Omental fat pad (tissue), 4 donors: ENCODE data around the gene DFFB. TPM values are rescaled to one million over a fixed set of nuclear protein-coding genes. Genes with fewer than 3 reads are reported as not detected.

ENCODE experiments used
- ATAC-seq: fragments of 150-250 bp; one replicate; pipeline ENCODE4 v1.9.1; 2016; ENCODE audit warnings: mild to moderate bottlenecking, moderate library complexity; ENCODE audit not compliant: low FRiP score
- DNase-seq: peaks from one replicate; pipeline ENCODE4 v3.0.0-alpha.2; 2019; ENCODE audit warnings: low spot score
- total RNA-seq, 4 donors: library from RNA; depleted of rRNA; stranded (reverse); fragments of >200 nt; gene quantifications; one replicate each; pipeline ENCODE4 v1.1.0, GENCODE V29; 2016
- TF ChIP-seq, protein P1 (sequence below), 3 donors: fragments of 450-650 bp; IDR thresholded peaks; one replicate each; pipeline ENCODE4 v1.5.1; 2016 to 2017; ENCODE audit warnings: antibody characterized with exemption in 3 of 3, mild to moderate bottlenecking in 3 of 3, moderate library complexity in 2 of 3

DFFB gene
- total RNA-seq, 4 donors from 2014 or later = 4.6 to 16.2 (median 6.9) TPM

DNA sequence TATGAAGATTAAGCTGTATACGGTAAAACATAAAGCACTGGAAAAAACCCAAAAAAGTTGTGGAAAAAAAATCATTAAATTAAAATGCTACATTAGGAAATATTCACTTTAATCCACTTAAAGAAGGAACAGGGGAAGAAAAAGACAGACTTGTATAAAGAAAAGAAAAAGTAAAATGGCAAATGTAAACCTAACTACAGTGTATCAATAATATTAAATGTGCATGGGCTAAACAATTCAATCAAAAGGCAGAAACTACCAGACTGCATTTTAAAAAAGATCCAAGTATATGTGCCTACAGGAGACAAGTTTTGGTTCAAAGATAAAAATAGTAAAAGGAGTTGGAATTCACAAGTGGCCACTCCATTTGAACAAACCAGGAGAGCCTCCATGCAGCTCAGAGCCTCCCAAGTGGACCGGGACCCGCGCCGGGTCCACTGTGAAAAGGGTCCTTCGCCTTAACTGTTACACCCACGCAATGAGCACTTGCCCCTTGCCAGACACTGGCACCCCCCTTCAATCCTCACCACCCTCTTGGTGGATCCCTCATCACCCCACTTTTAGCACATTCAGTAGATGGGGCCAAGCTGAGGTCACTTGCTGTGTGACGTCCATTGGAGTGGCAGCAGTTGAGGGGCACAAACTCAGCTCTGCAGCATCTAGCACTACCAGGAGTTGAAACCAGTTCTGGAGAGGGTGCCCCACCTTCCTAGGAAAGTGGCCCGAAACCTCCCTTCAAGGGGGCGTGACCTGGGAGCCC is 41.9 kb downstream of the DFFB start:
- TF ChIP-seq, protein P1, sequence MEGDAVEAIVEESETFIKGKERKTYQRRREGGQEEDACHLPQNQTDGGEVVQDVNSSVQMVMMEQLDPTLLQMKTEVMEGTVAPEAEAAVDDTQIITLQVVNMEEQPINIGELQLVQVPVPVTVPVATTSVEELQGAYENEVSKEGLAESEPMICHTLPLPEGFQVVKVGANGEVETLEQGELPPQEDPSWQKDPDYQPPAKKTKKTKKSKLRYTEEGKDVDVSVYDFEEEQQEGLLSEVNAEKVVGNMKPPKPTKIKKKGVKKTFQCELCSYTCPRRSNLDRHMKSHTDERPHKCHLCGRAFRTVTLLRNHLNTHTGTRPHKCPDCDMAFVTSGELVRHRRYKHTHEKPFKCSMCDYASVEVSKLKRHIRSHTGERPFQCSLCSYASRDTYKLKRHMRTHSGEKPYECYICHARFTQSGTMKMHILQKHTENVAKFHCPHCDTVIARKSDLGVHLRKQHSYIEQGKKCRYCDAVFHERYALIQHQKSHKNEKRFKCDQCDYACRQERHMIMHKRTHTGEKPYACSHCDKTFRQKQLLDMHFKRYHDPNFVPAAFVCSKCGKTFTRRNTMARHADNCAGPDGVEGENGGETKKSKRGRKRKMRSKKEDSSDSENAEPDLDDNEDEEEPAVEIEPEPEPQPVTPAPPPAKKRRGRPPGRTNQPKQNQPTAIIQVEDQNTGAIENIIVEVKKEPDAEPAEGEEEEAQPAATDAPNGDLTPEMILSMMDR (IDR thresholded peaks at IDR 0.05) = no peak
- ATAC-seq (no peak), DNase-seq (no peak)

DNA sequence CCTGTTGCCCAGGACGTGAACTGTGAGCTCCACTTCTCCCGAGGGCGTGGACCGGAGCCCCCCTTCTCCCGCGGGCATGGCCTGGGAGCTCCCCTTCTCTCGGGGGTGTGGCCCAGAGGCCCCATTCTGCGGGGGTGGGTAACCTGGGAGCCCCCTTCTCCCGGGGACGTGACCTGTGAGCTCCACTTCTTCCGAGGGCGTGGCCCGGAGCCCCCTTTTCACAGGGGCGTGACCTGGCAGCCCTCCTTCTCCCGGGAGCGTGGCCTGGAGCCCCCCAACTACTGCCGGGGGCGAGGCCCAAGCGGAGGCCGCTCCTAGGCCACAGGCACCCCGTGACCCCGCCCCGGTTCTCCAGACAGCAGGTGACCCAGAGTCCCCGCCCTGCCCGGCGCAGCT is 42.5 kb downstream of the DFFB start:
- TF ChIP-seq, protein P1 (IDR thresholded peaks at IDR 0.05) = no peak
- peak; percentile 6 for ATAC-seq

DNA sequence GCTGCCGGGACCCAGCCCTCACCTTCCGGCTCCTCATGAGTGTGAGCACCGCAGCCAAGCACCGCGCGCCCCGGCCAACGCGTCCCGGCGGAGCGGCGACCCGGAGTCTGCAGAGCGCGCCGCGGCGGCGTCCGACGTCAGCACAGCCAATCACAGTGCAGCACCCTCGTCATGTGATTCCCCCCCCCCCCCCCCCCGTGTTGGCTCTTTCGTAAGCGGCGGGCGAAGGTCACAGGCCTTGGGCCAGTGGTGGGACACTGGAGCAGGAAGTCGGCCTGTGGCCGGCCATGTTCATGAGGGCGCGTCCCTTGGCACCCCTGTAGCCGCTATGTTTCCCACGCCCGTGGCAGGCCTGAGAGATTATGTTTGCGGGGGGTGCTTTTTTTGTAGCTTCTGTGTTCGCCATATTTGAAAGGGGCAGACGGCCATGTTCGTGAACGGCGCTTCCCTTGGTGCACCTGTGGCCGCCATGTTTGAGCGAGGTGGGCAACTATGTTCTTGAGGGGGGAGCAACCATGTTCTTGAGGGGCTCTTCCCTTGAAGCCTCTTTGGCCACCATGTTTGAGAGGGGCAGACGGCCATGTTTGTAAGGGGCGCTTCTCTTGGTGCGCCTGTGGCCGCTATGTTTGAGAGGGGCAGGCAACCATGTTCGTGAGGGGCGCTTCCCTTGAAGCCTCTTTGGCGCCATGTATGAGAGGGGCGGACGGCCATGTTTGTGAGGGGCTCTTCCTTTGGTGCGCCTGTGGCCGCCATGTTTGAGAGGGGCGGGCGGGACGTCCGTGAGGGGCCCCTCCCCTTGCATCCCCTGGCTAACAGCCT is 43.1 kb downstream of the DFFB start, which contains the start of gene C1orf174:
Gene C1orf174, minus strand, starts transcription at position 123 of the 819 bp plus-strand sequence. Its CDS starts 86 bp downstream, at position 37.
- TF ChIP-seq, protein P1 (IDR thresholded peaks at IDR 0.05) = no peak
- DNase-seq (peak; percentile 78), ATAC-seq (peak; percentile 94)

More for the DNA sequence above, 42.5 kb downstream of the DFFB start:
- DNase-seq = no peak

DNA sequence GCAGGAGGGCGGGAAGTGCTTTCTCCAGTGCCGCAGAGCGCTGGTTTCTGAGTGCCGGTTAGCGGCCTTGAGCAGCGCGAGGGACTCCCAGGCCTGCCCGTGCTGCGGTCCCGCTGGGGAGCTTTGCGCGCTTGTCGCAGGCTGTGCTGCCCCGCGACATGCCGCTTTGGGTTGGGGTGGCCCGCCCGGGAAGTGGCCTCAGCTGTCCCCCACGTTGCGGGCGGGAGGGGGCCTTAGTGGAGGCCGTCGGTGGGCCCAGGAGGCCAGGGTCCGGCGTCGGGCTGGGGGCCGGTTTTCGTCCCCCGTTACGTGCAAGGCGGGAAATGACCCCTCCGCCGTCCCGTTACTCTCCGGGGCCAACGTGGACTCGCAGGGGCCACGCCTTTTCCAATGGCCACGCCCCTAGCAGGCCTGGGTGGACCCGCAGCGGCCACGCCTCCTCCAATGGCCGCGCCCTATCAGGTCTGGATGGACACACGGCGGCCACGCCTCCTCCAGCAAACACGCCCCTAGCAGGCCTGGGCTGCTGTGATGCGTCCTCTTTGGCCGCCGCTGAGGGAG is 43.8 kb downstream of the DFFB start:
- ATAC-seq = peak; percentile 93
- TF ChIP-seq, protein P1 (IDR thresholded peaks at IDR 0.05) = no peak
- DNase-seq = peak; percentile 97

DNA sequence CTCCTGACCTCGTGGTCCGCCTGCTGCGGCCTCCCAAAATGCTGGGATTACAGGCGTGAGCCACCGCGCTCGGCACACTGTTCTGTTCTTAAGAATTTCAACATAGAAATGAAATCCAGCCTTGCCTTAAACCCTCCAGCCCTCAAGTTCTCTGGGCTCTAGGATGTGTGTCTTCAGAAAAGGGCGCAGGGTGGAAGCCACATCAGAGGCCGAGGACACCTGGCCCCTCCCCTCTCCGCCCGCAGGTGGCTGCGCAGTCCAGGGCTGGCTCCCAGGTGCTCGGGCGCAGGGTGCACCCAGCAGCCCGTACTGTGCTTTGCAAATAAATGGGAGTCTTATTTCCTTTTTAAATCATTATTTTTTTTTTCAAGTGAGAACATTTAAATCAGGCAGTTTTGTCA is 44.8 kb downstream of the DFFB start:
- DNase-seq = no peak
- no peak for ATAC-seq
- TF ChIP-seq, protein P1 (IDR thresholded peaks at IDR 0.05) = no peak

DNA sequence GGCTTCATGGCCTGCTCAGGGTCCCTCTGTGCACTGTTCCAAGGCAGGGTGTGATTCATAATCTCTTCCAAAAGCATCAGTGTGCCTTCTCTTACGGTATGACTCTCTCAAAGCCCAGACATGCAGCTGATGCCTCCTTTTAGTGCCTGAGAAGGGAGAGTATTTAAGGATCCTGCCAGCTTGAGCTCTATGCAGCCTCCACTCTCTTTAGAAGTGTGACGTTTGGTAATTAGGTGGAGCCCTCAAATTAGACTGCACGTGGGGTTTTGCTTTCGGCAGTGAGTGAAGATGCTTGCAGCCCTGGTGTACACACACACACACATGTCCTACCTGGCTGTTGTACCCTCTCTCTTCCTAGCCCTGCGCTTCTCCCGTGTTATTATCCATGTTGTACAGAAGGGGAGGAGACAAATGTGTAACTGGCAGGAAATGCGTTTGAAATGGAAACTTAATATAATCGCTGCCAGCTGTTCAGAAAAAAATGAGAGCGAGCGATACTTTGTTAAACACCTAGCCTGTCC is 45.4 kb downstream of the DFFB start:
- no peak for DNase-seq

More for the DNA sequence above, 45.4 kb downstream of the DFFB start:
- ATAC-seq = no peak
- TF ChIP-seq, protein P1 (IDR thresholded peaks at IDR 0.05) = no peak
